ENCODE measurements around the gene ALDH1L1. TPM values are rescaled to one million over a fixed set of nuclear protein-coding genes. Genes with fewer than 3 reads are reported as not detected.

ALDH1L1 gene
- total RNA-seq, 4 donors from 2014 or later: 43.5 to 108 (median 69.0) TPM

GRCh38 chr3:126107957-126108675 is 72.3 kb downstream of the ALDH1L1 start:
- intact Hi-C loops (cut with DNase I; ENCODE audit: low total_unique reads) (no loop called here), in situ Hi-C loops (cut with MboI; ENCODE audit: low sequenced_read_pairs in 4 of 4) (no loop called here)
- DNase-seq: peak in 1 of 2 donors; percentile 9
- H3K27ac ChIP-seq: no peak overlapping the region
- peaks cover 20% of the 10 kb centered on the region in 2 donors for H3K4me1 ChIP-seq
- H3K4me3 ChIP-seq: no peak overlapping the region
- H3K27me3 ChIP-seq: no peaks in the 10 kb centered on the region
- H3K9me3 ChIP-seq: no peaks in the 10 kb centered on the region
- peaks cover 0 to 26% of the 10 kb centered on the region in 2 donors for H3K36me3 ChIP-seq
- TF ChIP-seq, protein P1, sequence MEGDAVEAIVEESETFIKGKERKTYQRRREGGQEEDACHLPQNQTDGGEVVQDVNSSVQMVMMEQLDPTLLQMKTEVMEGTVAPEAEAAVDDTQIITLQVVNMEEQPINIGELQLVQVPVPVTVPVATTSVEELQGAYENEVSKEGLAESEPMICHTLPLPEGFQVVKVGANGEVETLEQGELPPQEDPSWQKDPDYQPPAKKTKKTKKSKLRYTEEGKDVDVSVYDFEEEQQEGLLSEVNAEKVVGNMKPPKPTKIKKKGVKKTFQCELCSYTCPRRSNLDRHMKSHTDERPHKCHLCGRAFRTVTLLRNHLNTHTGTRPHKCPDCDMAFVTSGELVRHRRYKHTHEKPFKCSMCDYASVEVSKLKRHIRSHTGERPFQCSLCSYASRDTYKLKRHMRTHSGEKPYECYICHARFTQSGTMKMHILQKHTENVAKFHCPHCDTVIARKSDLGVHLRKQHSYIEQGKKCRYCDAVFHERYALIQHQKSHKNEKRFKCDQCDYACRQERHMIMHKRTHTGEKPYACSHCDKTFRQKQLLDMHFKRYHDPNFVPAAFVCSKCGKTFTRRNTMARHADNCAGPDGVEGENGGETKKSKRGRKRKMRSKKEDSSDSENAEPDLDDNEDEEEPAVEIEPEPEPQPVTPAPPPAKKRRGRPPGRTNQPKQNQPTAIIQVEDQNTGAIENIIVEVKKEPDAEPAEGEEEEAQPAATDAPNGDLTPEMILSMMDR (IDR thresholded peaks at IDR 0.05 in 4 of 5, conservative IDR thresholded peaks at IDR 0.05 in 1 of 5): no peak
- no peak for TF ChIP-seq POLR2A (IDR thresholded peaks at IDR 0.05)
- ATAC-seq: no peak

DNA sequence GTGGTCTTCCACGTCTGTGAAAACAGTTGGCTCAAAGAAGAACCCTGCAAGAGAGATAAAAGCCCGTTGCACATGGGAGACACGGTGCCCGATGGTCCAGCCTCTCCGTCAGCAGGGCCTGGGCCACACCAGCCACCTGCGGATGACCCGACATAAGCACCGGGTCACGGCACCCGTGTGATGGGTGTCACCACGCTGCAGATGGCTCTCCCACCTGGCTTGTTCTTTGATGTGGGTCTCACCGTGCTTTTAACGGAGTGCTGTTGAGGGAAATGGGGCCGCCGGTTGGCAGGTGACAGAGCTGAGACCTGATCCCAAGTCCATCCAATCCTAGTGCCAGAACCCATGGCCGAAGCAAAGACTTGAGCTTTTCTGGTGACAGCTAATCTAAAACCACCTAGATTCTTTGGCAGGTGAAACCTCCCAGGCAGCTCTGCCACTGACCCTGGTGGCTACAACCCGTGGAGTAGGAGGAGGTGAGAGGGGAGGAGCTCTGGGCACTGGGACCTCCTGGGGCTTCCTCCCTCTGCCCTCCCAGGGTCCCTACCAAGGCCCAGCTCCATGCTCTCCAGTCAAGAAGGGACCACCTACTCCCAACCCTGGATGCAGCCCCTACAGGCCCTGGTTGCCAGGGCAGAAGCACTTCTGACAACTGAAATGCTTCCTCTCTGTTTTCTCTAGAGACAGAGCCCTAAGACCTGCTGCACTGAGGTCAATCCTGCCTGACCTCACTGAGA is 73.0 kb downstream of the ALDH1L1 start:
- Histone ChIP-seq H3K27me3 (no peaks in the 10 kb centered on the region), H3K4me1 (peaks cover 27% of the 10 kb centered on the region in 2 donors), H3K36me3 (peaks cover 0 to 26% of the 10 kb centered on the region in 2 donors), H3K27ac (no peak overlapping the region), H3K4me3 (no peak overlapping the region), H3K9me3 (no peaks in the 10 kb centered on the region)
- TF ChIP-seq POLR2A (IDR thresholded peaks at IDR 0.05): no peak
- TF ChIP-seq, protein P1 (IDR thresholded peaks at IDR 0.05 in 4 of 5, conservative IDR thresholded peaks at IDR 0.05 in 1 of 5): no peak
- intact Hi-C loops (cut with DNase I; ENCODE audit: low total_unique reads): no loop called here
- in situ Hi-C loops (cut with MboI; ENCODE audit: low sequenced_read_pairs in 4 of 4): no loop called here
- no peak for DNase-seq
- ATAC-seq: no peak

DNA sequence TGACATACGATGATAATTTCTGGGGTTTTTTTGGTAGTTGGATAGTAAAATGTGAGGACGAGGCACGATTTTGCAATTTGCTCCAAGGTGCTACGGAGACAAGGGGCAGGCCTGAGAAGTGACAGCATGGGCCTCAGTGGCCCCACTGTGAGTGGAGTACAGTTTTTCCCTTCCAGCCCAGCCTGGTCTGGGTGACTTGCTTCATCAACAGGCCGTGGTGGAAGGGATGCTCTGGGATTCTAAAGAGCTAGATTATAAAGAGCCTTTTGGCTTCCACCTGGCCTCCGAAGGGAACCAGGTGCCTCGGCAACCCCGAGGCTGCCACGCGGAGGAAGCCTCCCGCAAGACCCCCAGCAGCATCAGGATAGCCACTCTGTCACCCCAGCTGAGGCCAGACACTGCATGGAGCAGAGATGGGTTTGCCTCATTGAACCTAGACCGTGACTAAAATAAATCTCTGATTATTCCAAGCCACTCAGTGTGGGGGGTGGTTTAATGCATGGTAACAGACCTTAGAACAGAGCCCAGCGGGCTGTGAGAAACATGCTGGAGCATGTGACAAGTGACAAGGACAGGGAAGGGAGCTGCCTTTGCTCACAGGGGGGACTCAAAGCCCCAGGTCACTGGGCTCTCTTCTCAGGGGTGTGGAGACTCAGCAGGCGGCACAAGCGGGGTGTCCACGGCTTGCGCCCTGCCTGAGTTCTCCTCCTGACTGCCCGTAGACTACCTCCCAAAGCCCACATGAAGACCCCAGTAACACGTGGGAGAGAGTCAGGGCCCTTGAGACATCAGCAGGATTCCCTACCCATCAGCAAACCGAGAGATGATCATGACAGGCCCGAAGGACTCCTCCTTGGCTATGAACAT is 73.8 kb downstream of the ALDH1L1 start:
- Histone ChIP-seq H3K27me3 (no peaks in the 10 kb centered on the region), H3K4me3 (no peak overlapping the region), H3K9me3 (no peaks in the 10 kb centered on the region), H3K36me3 (peaks cover 0 to 26% of the 10 kb centered on the region in 2 donors), H3K4me1 (peaks cover 34 to 35% of the 10 kb centered on the region in 2 donors), H3K27ac (peak overlapping the region in 1 of 4 donors; percentile 84)
- no peak for TF ChIP-seq POLR2A (IDR thresholded peaks at IDR 0.05)
- TF ChIP-seq, protein P1 (IDR thresholded peaks at IDR 0.05 in 4 of 5, conservative IDR thresholded peaks at IDR 0.05 in 1 of 5): no peak
- no peak for DNase-seq
- in situ Hi-C loops (cut with MboI; ENCODE audit: low sequenced_read_pairs in 4 of 4) (no loop called here), intact Hi-C loops (cut with DNase I; ENCODE audit: low total_unique reads) (no loop called here)
- ATAC-seq: no peak

DNA sequence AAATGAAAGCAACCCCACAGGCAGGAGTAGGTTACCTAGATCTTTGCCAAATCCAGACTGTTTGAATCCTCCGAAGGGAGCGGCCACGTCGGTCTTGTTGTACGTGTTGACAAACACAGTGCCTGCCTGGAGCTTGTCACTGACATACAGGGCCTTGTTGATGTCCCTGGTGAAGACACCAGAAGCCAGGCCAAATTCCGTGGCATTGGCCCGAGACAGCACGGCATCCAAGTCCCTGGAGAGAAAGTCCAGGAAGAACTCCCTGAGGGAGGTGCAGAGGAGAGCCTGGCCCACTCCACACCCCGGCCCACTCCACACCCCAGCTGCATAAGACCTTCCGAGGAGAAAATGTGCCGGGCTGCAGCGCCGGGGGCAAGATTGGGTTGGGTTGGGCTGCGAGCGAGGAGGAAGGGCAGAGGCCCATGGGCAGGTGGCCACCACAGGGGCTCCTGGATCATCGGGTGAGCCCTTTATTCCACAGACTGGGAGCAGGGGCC is 74.6 kb downstream of the ALDH1L1 start:
- TF ChIP-seq POLR2A (IDR thresholded peaks at IDR 0.05): no peak
- TF ChIP-seq, protein P1 (IDR thresholded peaks at IDR 0.05 in 4 of 5, conservative IDR thresholded peaks at IDR 0.05 in 1 of 5): no peak
- H3K4me1 ChIP-seq: peaks cover 43% of the 10 kb centered on the region in 2 donors
- peaks cover 0 to 26% of the 10 kb centered on the region in 2 donors for H3K36me3 ChIP-seq
- H3K27me3 ChIP-seq: no peaks in the 10 kb centered on the region
- in situ Hi-C loops (cut with MboI; ENCODE audit: low sequenced_read_pairs in 4 of 4): no loop called here
- no peaks in the 10 kb centered on the region for H3K9me3 ChIP-seq
- ATAC-seq (peak in 1 of 2 donors; percentile 18), DNase-seq (peak in 1 of 2 donors; percentile 36)
- no peak overlapping the region for H3K4me3 ChIP-seq
- H3K27ac ChIP-seq: peak overlapping the region; percentile 42 to 87 (median 84)
- intact Hi-C loops (cut with DNase I; ENCODE audit: low total_unique reads): no loop called here
